Measurements from ENCODE around the gene PPIF. TPM values are rescaled to one million over a fixed set of nuclear protein-coding genes. Genes with fewer than 3 reads are reported as not detected.

The PPIF gene
- polyA plus RNA-seq, 1 donor (not counting 4 experiments of a cell fraction or from before 2014, with no cell fraction given): 71.3 TPM

DNA sequence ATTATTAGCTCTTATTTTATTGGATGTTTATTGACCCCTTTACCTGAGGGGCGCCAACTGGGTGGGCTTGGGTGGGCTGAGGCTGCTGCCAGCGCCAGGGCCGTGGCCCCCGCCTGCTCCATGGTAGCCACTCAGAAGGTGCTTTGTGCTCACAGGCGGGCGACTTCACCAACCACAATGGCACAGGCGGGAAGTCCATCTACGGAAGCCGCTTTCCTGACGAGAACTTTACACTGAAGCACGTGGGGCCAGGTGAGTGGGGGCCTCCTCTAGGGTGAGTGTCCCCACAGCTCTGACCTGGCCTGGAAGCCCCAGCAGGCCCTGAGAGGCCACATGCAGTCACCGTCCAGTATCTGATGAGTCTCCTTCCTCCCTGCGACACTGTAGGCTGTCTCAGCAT lies 4.1 kb downstream of the PPIF start:
- H3K4me1 ChIP-seq (ENCODE audit: control insufficient read depth, extremely low read depth, insufficient read depth, low read length): peaks cover 28% of the 10 kb centered on the region
- dilution Hi-C loops (cut with MboI; ENCODE audit: extremely low pct_ligation_motif_present, low sequenced_read_pairs): no loop called here
- H3K9ac ChIP-seq (ENCODE audit: control insufficient read depth, extremely low read depth, insufficient read depth, low read length): no peak overlapping the region
- peaks cover 50 to 66% of the 10 kb centered on the region in 2 experiments for H3K36me3 ChIP-seq (ENCODE audit: control insufficient read depth in 2 of 2, extremely low read depth in 1 of 2, insufficient read depth in 2 of 2, low read length in 2 of 2)
- H3K27ac ChIP-seq (ENCODE audit: control insufficient read depth, insufficient read depth, low read length): no peak overlapping the region
- peaks cover 8% of the 10 kb centered on the region for H3K9me1 ChIP-seq (ENCODE audit: control insufficient read depth, extremely low read depth, insufficient read depth, low read length)
- TF ChIP-seq, protein P1, sequence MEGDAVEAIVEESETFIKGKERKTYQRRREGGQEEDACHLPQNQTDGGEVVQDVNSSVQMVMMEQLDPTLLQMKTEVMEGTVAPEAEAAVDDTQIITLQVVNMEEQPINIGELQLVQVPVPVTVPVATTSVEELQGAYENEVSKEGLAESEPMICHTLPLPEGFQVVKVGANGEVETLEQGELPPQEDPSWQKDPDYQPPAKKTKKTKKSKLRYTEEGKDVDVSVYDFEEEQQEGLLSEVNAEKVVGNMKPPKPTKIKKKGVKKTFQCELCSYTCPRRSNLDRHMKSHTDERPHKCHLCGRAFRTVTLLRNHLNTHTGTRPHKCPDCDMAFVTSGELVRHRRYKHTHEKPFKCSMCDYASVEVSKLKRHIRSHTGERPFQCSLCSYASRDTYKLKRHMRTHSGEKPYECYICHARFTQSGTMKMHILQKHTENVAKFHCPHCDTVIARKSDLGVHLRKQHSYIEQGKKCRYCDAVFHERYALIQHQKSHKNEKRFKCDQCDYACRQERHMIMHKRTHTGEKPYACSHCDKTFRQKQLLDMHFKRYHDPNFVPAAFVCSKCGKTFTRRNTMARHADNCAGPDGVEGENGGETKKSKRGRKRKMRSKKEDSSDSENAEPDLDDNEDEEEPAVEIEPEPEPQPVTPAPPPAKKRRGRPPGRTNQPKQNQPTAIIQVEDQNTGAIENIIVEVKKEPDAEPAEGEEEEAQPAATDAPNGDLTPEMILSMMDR (optimal IDR thresholded peaks at IDR 0.05 in 1 of 3, IDR thresholded peaks at IDR 0.05 in 1 of 3, conservative IDR thresholded peaks at IDR 0.05 in 1 of 3; ENCODE audit: extremely low read depth in 1 of 3, insufficient read depth in 2 of 3, low read length in 3 of 3): no peak
- no peak for TF ChIP-seq EZH2 (IDR thresholded peaks at IDR 0.05; ENCODE audit: low read length)
- no peak overlapping the region for H2AFZ ChIP-seq (ENCODE audit: control insufficient read depth, low read length)
- FAIRE-seq: no peak
- H3K9me3 ChIP-seq (ENCODE audit: control insufficient read depth, low read depth, low read length): no peaks in the 10 kb centered on the region
- no peak overlapping the region for H3K4me2 ChIP-seq (ENCODE audit: control insufficient read depth, extremely low read depth, insufficient read depth, low read depth, low read length)
- peaks cover 29% of the 10 kb centered on the region for H4K20me1 ChIP-seq (ENCODE audit: control insufficient read depth, extremely low read depth, insufficient read depth, low read length)
- no peaks in the 10 kb centered on the region for H3K27me3 ChIP-seq (ENCODE audit: control insufficient read depth, extremely low read depth, insufficient read depth, low read length)
- H3K4me3 ChIP-seq (ENCODE audit: control insufficient read depth in 2 of 3, extremely low read depth in 1 of 3, insufficient read depth in 2 of 3, low read depth in 1 of 3, low read length in 3 of 3): no peak overlapping the region
- no peak for DNase-seq (ENCODE audit: low read depth, low spot score)
- H3K79me2 ChIP-seq (ENCODE audit: control insufficient read depth, insufficient read depth, low read length): peaks cover 46% of the 10 kb centered on the region

DNA sequence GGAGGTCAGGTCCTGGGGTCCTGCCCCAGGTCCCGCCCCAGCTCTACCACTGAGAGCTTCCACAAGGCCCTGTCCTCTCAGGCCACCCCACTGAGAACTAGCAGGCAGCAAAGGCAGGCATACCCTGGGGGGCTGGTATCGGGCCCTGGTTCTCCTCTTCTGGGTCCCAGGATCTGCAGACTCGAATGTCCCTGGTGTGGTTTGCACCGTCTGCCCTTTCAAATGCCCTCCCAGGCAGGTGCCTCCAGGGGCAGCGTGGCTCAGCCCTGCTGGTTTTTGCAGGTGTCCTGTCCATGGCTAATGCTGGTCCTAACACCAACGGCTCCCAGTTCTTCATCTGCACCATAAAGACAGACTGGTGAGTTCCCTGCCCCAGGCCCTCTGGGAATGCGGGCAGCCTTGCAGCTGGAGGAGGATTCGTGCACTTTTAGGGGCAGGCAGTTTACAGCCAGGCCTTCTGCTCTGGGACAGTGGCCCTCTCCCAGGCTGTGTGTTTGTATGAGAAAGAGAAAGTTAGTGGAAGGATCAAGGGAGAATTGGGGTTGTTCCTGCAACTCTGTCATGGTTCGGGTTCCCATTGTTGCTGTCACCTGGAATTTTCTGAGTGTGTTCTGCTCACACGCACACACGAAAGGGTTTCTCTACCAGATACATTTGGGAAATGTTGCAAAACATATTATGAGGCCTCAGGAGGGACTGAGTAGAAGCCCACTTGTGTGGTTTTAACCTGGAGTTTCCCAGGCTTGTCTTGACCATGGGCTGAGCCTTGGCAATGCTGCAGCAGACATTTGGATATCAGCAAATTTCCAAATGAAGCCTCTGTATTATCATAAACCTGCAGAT lies 5.0 kb downstream of the PPIF start:
- TF ChIP-seq, protein P1 (optimal IDR thresholded peaks at IDR 0.05 in 1 of 3, IDR thresholded peaks at IDR 0.05 in 1 of 3, conservative IDR thresholded peaks at IDR 0.05 in 1 of 3; ENCODE audit: extremely low read depth in 1 of 3, insufficient read depth in 2 of 3, low read length in 3 of 3): no peak
- TF ChIP-seq EZH2 (IDR thresholded peaks at IDR 0.05; ENCODE audit: low read length): no peak
- peaks cover 29% of the 10 kb centered on the region for H4K20me1 ChIP-seq (ENCODE audit: control insufficient read depth, extremely low read depth, insufficient read depth, low read length)
- H3K36me3 ChIP-seq (ENCODE audit: control insufficient read depth in 2 of 2, extremely low read depth in 1 of 2, insufficient read depth in 2 of 2, low read length in 2 of 2): peaks cover 50 to 66% of the 10 kb centered on the region in 2 experiments
- peaks cover 22% of the 10 kb centered on the region for H3K4me1 ChIP-seq (ENCODE audit: control insufficient read depth, extremely low read depth, insufficient read depth, low read length)
- H3K9ac ChIP-seq (ENCODE audit: control insufficient read depth, extremely low read depth, insufficient read depth, low read length): no peak overlapping the region
- H3K4me3 ChIP-seq (ENCODE audit: control insufficient read depth in 2 of 3, extremely low read depth in 1 of 3, insufficient read depth in 2 of 3, low read depth in 1 of 3, low read length in 3 of 3): no peak overlapping the region
- H3K4me2 ChIP-seq (ENCODE audit: control insufficient read depth, extremely low read depth, insufficient read depth, low read depth, low read length): no peak overlapping the region
- H3K9me3 ChIP-seq (ENCODE audit: control insufficient read depth, low read depth, low read length): no peaks in the 10 kb centered on the region
- H3K27ac ChIP-seq (ENCODE audit: control insufficient read depth, insufficient read depth, low read length): no peak overlapping the region
- no peak overlapping the region for H2AFZ ChIP-seq (ENCODE audit: control insufficient read depth, low read length)
- no peak for FAIRE-seq
- dilution Hi-C loops (cut with MboI; ENCODE audit: extremely low pct_ligation_motif_present, low sequenced_read_pairs): no loop called here
- no peak for DNase-seq (ENCODE audit: low read depth, low spot score)
- peaks cover 8% of the 10 kb centered on the region for H3K9me1 ChIP-seq (ENCODE audit: control insufficient read depth, extremely low read depth, insufficient read depth, low read length)
- H3K79me2 ChIP-seq (ENCODE audit: control insufficient read depth, insufficient read depth, low read length): peaks cover 46% of the 10 kb centered on the region
- no peaks in the 10 kb centered on the region for H3K27me3 ChIP-seq (ENCODE audit: control insufficient read depth, extremely low read depth, insufficient read depth, low read length)

All from keratinocyte (primary cell).